H1 (cell line): ENCODE results near the gene DHX29. TPM values are rescaled to one million over a fixed set of nuclear protein-coding genes. Genes with fewer than 3 reads are reported as not detected.

ENCODE experiments used
- CTCF ChIA-PET: fragments of 300-600 bp; sonication (Branson Sonifier 250); formaldehyde crosslinking; loops from one replicate; lab custom pipeline; 2021; ENCODE audit not compliant: partially characterized antibody; lab: Charles Lee
- POLR2A ChIA-PET: fragments of 300-600 bp; sonication (Branson Sonifier 250); formaldehyde crosslinking; loops from one replicate; lab custom pipeline; 2021; ENCODE audit warnings: inconsistent platforms; ENCODE audit not compliant: partially characterized antibody; lab: Charles Lee
- DNase-seq, 2 experiments: peaks; one replicate each; pipeline versions ENCODE4 v3.0.0 to v3.0.0-alpha.2; 2010 to 2022; ENCODE audit warnings: low spot score in 2 of 2, low read depth in 1 of 2, mixed read lengths in 1 of 2
- FAIRE-seq: peaks from 2 replicates; lab custom pipeline; 2011; peaks lifted over from hg19 to GRCh38; lab: Jason Lieb, UNC
- H2AFZ ChIP-seq: 2 replicates; pipeline ENCODE4 v1.8.1; 2012; ENCODE audit warnings: low read length, inconsistent platforms
- H2AK5ac ChIP-seq: 2 replicates; pipeline ENCODE4 v1.6.1; 2013; ENCODE audit warnings: low read depth, low read length
- H2BK120ac ChIP-seq: replicated peaks from 2 replicates; pipeline ENCODE3; 2013; ENCODE audit warnings: low read depth, low read length, inconsistent platforms
- H2BK12ac ChIP-seq: 2 replicates; pipeline ENCODE4 v1.6.1; 2013; ENCODE audit warnings: low read depth, low read length
- H2BK15ac ChIP-seq: 2 replicates; pipeline ENCODE4 v1.6.1; 2013; ENCODE audit warnings: low read length
- H2BK20ac ChIP-seq: 2 replicates; pipeline ENCODE4 v1.6.1; 2013; ENCODE audit warnings: low read length
- H2BK5ac ChIP-seq: 2 replicates; pipeline ENCODE4 v1.6.1; 2013; ENCODE audit warnings: low read depth, low read length
- H3K14ac ChIP-seq: 2 replicates; pipeline ENCODE4 v1.6.1; 2013; ENCODE audit warnings: inconsistent platforms; ENCODE audit not compliant: insufficient read length
- H3K18ac ChIP-seq: 2 replicates; pipeline ENCODE4 v1.6.1; 2013; ENCODE audit warnings: low read length; ENCODE audit errors: extremely low read depth
- H3K23ac ChIP-seq: 2 replicates; pipeline ENCODE4 v1.6.1; 2013; ENCODE audit warnings: inconsistent platforms; ENCODE audit not compliant: insufficient read length
- H3K23me2 ChIP-seq: 2 replicates; pipeline ENCODE4 v1.6.1; 2013; ENCODE audit warnings: low read depth, low read length
- H3K27ac ChIP-seq: 2 replicates; pipeline ENCODE4 v1.6.1; 2011; ENCODE audit warnings: low read depth, low read length, inconsistent platforms
- H3K27me3 ChIP-seq, 4 experiments: replicated peaks in 1 of 4; 1 replicate in 1 of 4; 2 replicates in 3 of 4; pipeline versions ENCODE4 v1.6.1 to v1.8.1; 2011 to 2013; ENCODE audit warnings: low read length in 3 of 4, mild to moderate bottlenecking in 3 of 4, inconsistent platforms in 2 of 4, mixed read lengths in 2 of 4, moderate library complexity in 1 of 4; ENCODE audit not compliant: control insufficient read depth in 3 of 4, insufficient read depth in 3 of 4; ENCODE audit errors: extremely low read depth in 1 of 4
- H3K36me3 ChIP-seq, 4 experiments: 2 replicates each; pipeline versions ENCODE4 v1.6.1 to v1.8.1; 2011 to 2013; ENCODE audit warnings: mild to moderate bottlenecking in 4 of 4, low read length in 3 of 4, moderate library complexity in 2 of 4, control low read depth in 1 of 4, inconsistent platforms in 1 of 4; ENCODE audit not compliant: insufficient read depth in 4 of 4, control insufficient read depth in 2 of 4
- H3K4ac ChIP-seq: replicated peaks from 2 replicates; pipeline ENCODE3; 2013; ENCODE audit warnings: low read length, low read depth, mixed read lengths, inconsistent platforms; ENCODE audit not compliant: insufficient read length
- H3K4me1 ChIP-seq, 4 experiments: replicated peaks in 1 of 4; 1 replicate in 1 of 4; 2 replicates in 3 of 4; pipeline versions ENCODE4 v1.6.1 to v1.8.1; 2011 to 2013; ENCODE audit warnings: low read length in 3 of 4, inconsistent platforms in 2 of 4, mixed read lengths in 1 of 4; ENCODE audit not compliant: insufficient read depth in 4 of 4, control insufficient read depth in 3 of 4
- H3K4me2 ChIP-seq, 2 experiments: 2 replicates each; pipeline versions ENCODE4 v1.6.1 to v1.8.1; 2011 to 2013; ENCODE audit warnings: low read depth in 2 of 2, low read length in 2 of 2, control low read depth in 1 of 2, inconsistent platforms in 1 of 2, mild to moderate bottlenecking in 1 of 2; ENCODE audit not compliant: insufficient read depth in 1 of 2
- H3K4me3 ChIP-seq, 4 experiments: fragments of 200-600, 300-600 bp in 1 of 4; sonication (generic), shearing (Covaris generic), sonication (Bioruptor Twin) in 1 of 4; 2 replicates each; pipeline versions ENCODE4 v1.5.1 to v1.8.1; 2011 to 2016; ENCODE audit warnings: low read length in 4 of 4, low read depth in 3 of 4, control low read depth in 2 of 4, inconsistent platforms in 2 of 4, mild to moderate bottlenecking in 2 of 4, mixed read lengths in 1 of 4, moderate library complexity in 1 of 4; ENCODE audit not compliant: insufficient read depth in 2 of 4; ENCODE audit errors: extremely low read depth in 1 of 4
- H3K56ac ChIP-seq: replicated peaks from 2 replicates; pipeline ENCODE3; 2013; ENCODE audit warnings: low read depth, mild to moderate bottlenecking, mixed read lengths, low read length, inconsistent platforms; ENCODE audit not compliant: insufficient read length
- H3K79me1 ChIP-seq: 2 replicates; pipeline ENCODE4 v1.6.1; 2013; ENCODE audit warnings: low read depth, low read length, control low read depth
- H3K79me2 ChIP-seq, 2 experiments: 2 replicates each; pipeline versions ENCODE4 v1.6.1 to v1.8.1; 2012 to 2013; ENCODE audit warnings: low read length in 2 of 2, mild to moderate bottlenecking in 2 of 2, inconsistent platforms in 1 of 2; ENCODE audit not compliant: insufficient read depth in 2 of 2, control insufficient read depth in 1 of 2
- H3K9ac ChIP-seq, 4 experiments: replicated peaks in 1 of 4; 1 replicate in 1 of 4; 2 replicates in 3 of 4; pipeline versions ENCODE4 v1.6.1 to v1.8.1; 2011 to 2013; ENCODE audit warnings: low read depth in 3 of 4, low read length in 3 of 4, control low read depth in 2 of 4, mild to moderate bottlenecking in 2 of 4, moderate library complexity in 2 of 4, inconsistent platforms in 1 of 4; ENCODE audit errors: extremely low read depth in 1 of 4
- H3K9me3 ChIP-seq, 2 experiments: 2 replicates each; pipeline versions ENCODE4 v1.6.1 to v1.8.1; 2012 to 2013; ENCODE audit warnings: mild to moderate bottlenecking in 2 of 2, moderate library complexity in 2 of 2, control low read depth in 1 of 2, inconsistent platforms in 1 of 2, low read depth in 1 of 2, low read length in 1 of 2, mixed read lengths in 1 of 2; ENCODE audit not compliant: insufficient read depth in 2 of 2
- H4K20me1 ChIP-seq, 2 experiments: replicated peaks in 1 of 2; 2 replicates each; pipeline versions ENCODE3 to v1.8.1; 2011 to 2013; ENCODE audit warnings: inconsistent platforms in 2 of 2, low read length in 2 of 2, mild to moderate bottlenecking in 1 of 2; ENCODE audit not compliant: insufficient read depth in 2 of 2, control insufficient read depth in 1 of 2
- H4K5ac ChIP-seq: 2 replicates; pipeline ENCODE4 v1.6.1; 2013; ENCODE audit warnings: low read length, low read depth, mixed read lengths, inconsistent platforms; ENCODE audit not compliant: insufficient read length
- H4K8ac ChIP-seq: 2 replicates; pipeline ENCODE4 v1.8.0; 2013; ENCODE audit warnings: mild to moderate bottlenecking, moderate library complexity, low read length, inconsistent platforms; ENCODE audit not compliant: insufficient read depth; ENCODE audit errors: extremely low read depth
- H4K91ac ChIP-seq: replicated peaks from 2 replicates; pipeline ENCODE3; 2013; ENCODE audit warnings: low read length, mixed read lengths, inconsistent platforms; ENCODE audit not compliant: insufficient read length
- CHD1 ChIP-seq: IDR thresholded peaks from 2 replicates; pipeline ENCODE4 v1.6.1; 2012; ENCODE audit warnings: low read depth, low read length, improper control_type of control experiment
- FOSL1 ChIP-seq: IDR thresholded peaks from 2 replicates; pipeline ENCODE4 v1.6.1; 2011; ENCODE audit warnings: mild to moderate bottlenecking, low read depth, low read length, moderate library complexity; ENCODE audit not compliant: insufficient read depth
- JUND ChIP-seq: IDR thresholded peaks from 2 replicates; pipeline ENCODE4 v1.6.1; 2011; ENCODE audit warnings: mild to moderate bottlenecking, improper control_type of control experiment, low read length
- NRF1 ChIP-seq: IDR thresholded peaks from 2 replicates; pipeline ENCODE4 v1.6.1; 2011; ENCODE audit warnings: mild to moderate bottlenecking, low read depth, low read length, improper control_type of control experiment
- SIN3A ChIP-seq, 2 experiments: IDR thresholded peaks in 1 of 2; conservative IDR thresholded peaks in 1 of 2; 2 replicates each; pipeline ENCODE4 v1.6.1; 2011 to 2012; ENCODE audit warnings: low read length in 2 of 2, improper control_type of control experiment in 1 of 2, low read depth in 1 of 2, mild to moderate bottlenecking in 1 of 2
- SIX5 ChIP-seq: IDR thresholded peaks from 2 replicates; pipeline ENCODE4 v1.6.1; 2011; ENCODE audit warnings: mild to moderate bottlenecking, low read depth, low read length
- TEAD4 ChIP-seq: IDR thresholded peaks from 2 replicates; pipeline ENCODE4 v1.6.1; 2012; ENCODE audit warnings: low read depth, low read length, inconsistent platforms, mixed read lengths
- WGBS, 2 experiments: shearing (Covaris generic) in 1 of 2; methylation state at CpG; one replicate each; pipeline versions ENCODE4 v1.1.6 to v1.1.7; 2013 to 2015; ENCODE audit warnings: low lambda C conversion rate in 2 of 2, mixed read lengths in 2 of 2, inconsistent platforms in 1 of 2, low coverage in 1 of 2, missing lambda C conversion rate in 1 of 2; ENCODE audit not compliant: insufficient replicate concordance in 2 of 2, insufficient coverage in 1 of 2, insufficient read length in 1 of 2; ENCODE audit errors: extremely low coverage in 1 of 2, missing lambda C conversion rate in 1 of 2; 5-methylcytosine and 5-hydroxymethylcytosine counted together
- polyA plus RNA-seq, 7 experiments: library from polyadenylated mRNA; depleted of rRNA in 3 of 7; stranded (reverse) in 5 of 7; unstranded in 2 of 7; fragments of >200 nt in 5 of 7; fragments of 200-250 nt in 2 of 7; gene quantifications; 1 replicate in 5 of 7; 2 replicates in 1 of 7; 4 replicates in 1 of 7; pipeline versions ENCODE4 v1.2.1 to v1.2.3, GENCODE V29; 2011 to 2013; ENCODE audit warnings: missing spikeins in 2 of 7, mixed read lengths in 2 of 7
- total RNA-seq: library from RNA; stranded (reverse); fragmentation: NEBNext Ultra II Directional; extraction: Animal tissue kit (Norgen Biotek cat#: 25700); gene quantifications from 2 replicates; pipeline ENCODE4 v1.2.1, GENCODE V29; 2021

DHX29 gene
- total and polyA plus RNA-seq, 2 of the 8 experiments (the other 6 are each of a cell fraction or from before 2014, with no cell fraction given): 3.4 to 32.1 TPM

DNA sequence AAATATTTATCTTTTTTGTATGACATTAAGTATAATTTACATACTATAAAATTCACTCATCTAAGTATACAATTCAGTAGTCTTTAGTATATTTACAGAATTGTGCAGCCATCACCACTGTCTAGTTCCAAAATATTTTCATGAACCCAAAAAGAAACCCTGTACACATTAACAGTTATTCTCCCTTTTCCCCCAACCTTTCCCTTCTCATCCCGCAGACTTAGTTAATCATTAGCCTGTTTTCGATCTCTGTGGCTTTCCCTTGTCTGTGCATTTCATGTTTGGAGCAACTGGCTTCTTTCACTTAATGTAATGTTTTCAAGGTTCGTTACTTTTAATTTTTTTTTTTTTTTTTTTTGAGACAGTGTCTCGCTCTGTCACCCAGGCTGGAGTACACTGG lies 37.8 kb upstream of the DHX29 start:
- WGBS, 2 experiments: 82% methylated on average over 3 of the region's 4 CpGs; no CpG with 5 or more reads in 1 of the 2 experiments
- no peak for FAIRE-seq
- H3K4me1 ChIP-seq: no peaks in the 10 kb centered on the region
- POLR2A ChIA-PET: no interaction called here
- peaks cover 6 to 87% (median 45%) of the 10 kb centered on the region in 4 experiments; a peak in 7 of 8 replicates for H3K36me3 ChIP-seq
- no peak overlapping the region for H4K91ac ChIP-seq
- no peak overlapping the region for H3K4ac ChIP-seq
- no peak overlapping the region for H3K14ac ChIP-seq
- H3K56ac ChIP-seq: no peak overlapping the region
- H3K79me1 ChIP-seq: no peaks in the 10 kb centered on the region
- H4K20me1 ChIP-seq: no peaks in the 10 kb centered on the region
- no peak overlapping the region for H2AK5ac ChIP-seq
- DNase-seq: no peak
- H2BK12ac ChIP-seq: no peak overlapping the region
- H3K4me3 ChIP-seq: no peak overlapping the region
- no peak overlapping the region for H3K27ac ChIP-seq
- H3K23ac ChIP-seq: no peak overlapping the region
- no peak overlapping the region for H3K18ac ChIP-seq
- H3K79me2 ChIP-seq: peaks cover 0 to 3% of the 10 kb centered on the region in 2 experiments; a peak in 1 of 4 replicates
- no peak overlapping the region for H2BK15ac ChIP-seq
- no peak overlapping the region for H3K4me2 ChIP-seq
- no peak overlapping the region for H3K9ac ChIP-seq
- H2AFZ ChIP-seq: no peak overlapping the region
- H3K9me3 ChIP-seq: no peaks in the 10 kb centered on the region
- no peaks in the 10 kb centered on the region for H3K27me3 ChIP-seq
- CTCF ChIA-PET: interaction anchor here (0.6 to 1.3 kb wide), 3 partner anchors 60 to 346 kb away, joined by 3 to 4 read pairs (median 3); no protein-coding TSS in a partner anchor
- no peak overlapping the region for H2BK120ac ChIP-seq
- TF ChIP-seq NRF1 (no peak), SIN3A (conservative IDR thresholded peaks at IDR 0.05 in 1 of 2, IDR thresholded peaks at IDR 0.05 in 1 of 2; ENCODE audit: low read depth in 1 of 2, low read length in 2 of 2) (no peak), FOSL1 (no peak), CHD1 (no peak), JUND (no peak), SIX5 (no peak), TEAD4 (no peak)
- no peak overlapping the region for H2BK20ac ChIP-seq
- no peak overlapping the region for H4K8ac ChIP-seq
- no peaks in the 10 kb centered on the region for H3K23me2 ChIP-seq
- no peak overlapping the region for H2BK5ac ChIP-seq
- no peak overlapping the region for H4K5ac ChIP-seq
